Activated CD4-positive, alpha-beta T cell treated with anti-CD3 and anti-CD28 coated beads for 24 hours (primary cell): ENCODE measurements around the gene MDFI.

ENCODE experiments used
- DNase-seq, 2 donors: peaks; one replicate each; pipeline ENCODE4 v3.0.0-alpha.2; 2020; ENCODE audit warnings: low read depth in 2 of 2

MDFI gene

GRCh38 chr6:41634657-41635056, 3.6 kb upstream of the MDFI start:
- no peak for DNase-seq

- DNase-seq: no peak
Measured at GRCh38 chr6:41635365-41635764, 2.9 kb upstream of the MDFI start.

GRCh38 chr6:41636833-41637193, 1.5 kb upstream of the MDFI start:
- no peak for DNase-seq

GRCh38 chr6:41637194-41638001, 870 bp upstream of the MDFI start:
- DNase-seq: no peak

- no peak for DNase-seq
Measured at GRCh38 chr6:41638935-41639808, 904 bp downstream of the MDFI start.

- no peak for DNase-seq
Measured at GRCh38 chr6:41639809-41640371, 1.6 kb downstream of the MDFI start.

- no peak for DNase-seq
Measured at GRCh38 chr6:41640426-41640825, 2.2 kb downstream of the MDFI start.

GRCh38 chr6:41641352-41641925, 3.2 kb downstream of the MDFI start:
- no peak for DNase-seq

- no peak for DNase-seq
Measured at GRCh38 chr6:41642090-41642959, 4.1 kb downstream of the MDFI start.

GRCh38 chr6:41642960-41643898, 5.0 kb downstream of the MDFI start:
- no peak for DNase-seq

GRCh38 chr6:41643899-41644269, 5.6 kb downstream of the MDFI start:
- DNase-seq: no peak

- no peak for DNase-seq
Measured at GRCh38 chr6:41644297-41644879, 6.1 kb downstream of the MDFI start.

GRCh38 chr6:41645007-41645618, 6.8 kb downstream of the MDFI start:
- no peak for DNase-seq

GRCh38 chr6:41646026-41646795, 7.9 kb downstream of the MDFI start:
- DNase-seq: no peak

GRCh38 chr6:41647061-41647511, 8.8 kb downstream of the MDFI start:
- DNase-seq: no peak

- DNase-seq: no peak
Measured at GRCh38 chr6:41648070-41648585, 9.9 kb downstream of the MDFI start.

GRCh38 chr6:41648921-41649320, 10.7 kb downstream of the MDFI start:
- DNase-seq: no peak

- no peak for DNase-seq
Measured at GRCh38 chr6:41649596-41649995, 11.3 kb downstream of the MDFI start.
